GM20431 (cell line): ENCODE measurements around the gene FOXN4.

ENCODE experiments used
- in situ Hi-C: fragments of 300-500 bp; cut with MseI, MboI; formaldehyde crosslinking; loops from one replicate; pipeline ENCODE4 v1.15.0; 2020; ENCODE audit warnings: low sequenced_read_pairs; ENCODE audit not compliant: unreplicated experiment

FOXN4 gene

DNA sequence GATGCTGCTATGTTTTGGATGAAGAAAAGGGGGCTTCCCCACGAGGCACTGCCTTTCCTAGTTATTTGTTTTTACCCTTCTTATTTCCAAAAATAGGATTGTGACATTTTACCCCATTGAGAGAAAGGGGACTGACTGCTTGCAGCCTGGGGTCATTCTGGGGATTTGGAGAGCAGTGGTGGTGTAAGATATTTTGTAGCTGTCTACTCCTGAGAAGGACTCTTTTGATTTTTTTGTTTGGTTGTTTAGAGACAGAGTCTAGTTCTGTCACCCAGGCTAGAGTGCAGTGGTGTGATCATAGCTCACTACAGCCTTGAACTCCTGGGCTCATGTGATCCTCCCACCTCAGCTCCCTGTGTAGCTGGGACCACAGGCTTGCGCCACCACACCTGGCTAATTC lies 78.9 kb downstream of the FOXN4 start:
- in situ Hi-C loops: no loop called here

DNA sequence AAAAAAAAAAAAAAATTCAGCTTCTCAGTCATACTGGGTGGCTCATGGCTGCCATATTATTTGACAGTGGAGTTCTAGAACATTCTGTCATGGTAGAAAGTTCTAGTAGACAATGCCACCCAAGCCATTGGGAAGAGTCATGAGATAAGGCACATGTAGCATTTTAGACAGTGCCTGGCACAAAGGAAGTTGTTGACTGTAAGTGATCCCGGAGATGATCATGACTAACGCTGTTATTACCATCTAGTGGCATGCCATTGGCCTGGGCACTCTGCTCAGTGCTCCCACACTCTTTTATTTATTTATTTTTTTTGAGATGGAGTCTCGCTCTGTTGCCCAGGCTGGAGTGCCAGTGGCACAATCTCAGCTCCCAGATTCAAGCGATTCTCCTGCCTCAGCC lies 80.4 kb downstream of the FOXN4 start:
- in situ Hi-C loops: no loop called here
